ENCODE measurements around the gene BRD1.

Gene BRD1

DNA sequence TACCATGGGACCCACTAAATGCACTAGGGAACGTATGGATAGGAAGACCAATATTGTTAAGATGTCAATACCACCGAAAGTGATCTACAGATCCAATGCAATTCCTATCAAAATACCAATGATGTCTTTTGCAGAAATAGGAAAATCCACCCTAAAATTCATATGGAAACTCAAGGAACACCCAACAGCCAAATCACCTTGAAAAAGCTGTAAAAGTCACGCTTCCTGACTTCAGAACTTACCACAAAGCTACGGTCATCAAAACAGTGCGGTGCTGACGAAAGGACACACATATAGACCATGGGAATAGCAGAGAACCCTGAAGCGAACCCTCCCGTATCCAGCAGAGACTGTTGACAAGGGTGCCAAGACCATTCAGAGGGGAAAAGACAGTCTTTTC is 20.5 kb downstream of the BRD1 start:
- Mint-ChIP-seq H3K4me3 (peak overlapping the region; percentile 50), H3K4me1 (ENCODE audit: low read depth) (peaks cover 55% of the 10 kb centered on the region), H3K9me3 (no peaks in the 10 kb centered on the region), H3K27me3 (ENCODE audit: low read depth) (no peaks in the 10 kb centered on the region), H3K36me3 (ENCODE audit: low read depth) (peaks cover 31% of the 10 kb centered on the region), H3K27ac (peak overlapping the region; percentile 83)

GRCh38 chr22:49803737-49804375 is 23.8 kb downstream of the BRD1 start:
- Mint-ChIP-seq H3K27ac (no peak overlapping the region), H3K4me1 (ENCODE audit: low read depth) (peaks cover 40% of the 10 kb centered on the region), H3K36me3 (ENCODE audit: low read depth) (peaks cover 25% of the 10 kb centered on the region), H3K4me3 (no peak overlapping the region), H3K9me3 (no peaks in the 10 kb centered on the region), H3K27me3 (ENCODE audit: low read depth) (no peaks in the 10 kb centered on the region)

GRCh38 chr22:49803134-49803533 is 24.5 kb downstream of the BRD1 start:
- no peaks in the 10 kb centered on the region for H3K27me3 Mint-ChIP-seq (ENCODE audit: low read depth)
- no peak overlapping the region for H3K4me3 Mint-ChIP-seq
- peaks cover 36% of the 10 kb centered on the region for H3K4me1 Mint-ChIP-seq (ENCODE audit: low read depth)
- H3K9me3 Mint-ChIP-seq: no peaks in the 10 kb centered on the region
- H3K27ac Mint-ChIP-seq: no peak overlapping the region
- H3K36me3 Mint-ChIP-seq (ENCODE audit: low read depth): peaks cover 23% of the 10 kb centered on the region

GRCh38 chr22:49801391-49802060 is 26.1 kb downstream of the BRD1 start:
- H3K9me3 Mint-ChIP-seq: no peaks in the 10 kb centered on the region
- peaks cover 20% of the 10 kb centered on the region for H3K4me1 Mint-ChIP-seq (ENCODE audit: low read depth)
- H3K36me3 Mint-ChIP-seq (ENCODE audit: low read depth): peaks cover 29% of the 10 kb centered on the region
- no peak overlapping the region for H3K27ac Mint-ChIP-seq
- H3K27me3 Mint-ChIP-seq (ENCODE audit: low read depth): no peaks in the 10 kb centered on the region
- no peak overlapping the region for H3K4me3 Mint-ChIP-seq

DNA sequence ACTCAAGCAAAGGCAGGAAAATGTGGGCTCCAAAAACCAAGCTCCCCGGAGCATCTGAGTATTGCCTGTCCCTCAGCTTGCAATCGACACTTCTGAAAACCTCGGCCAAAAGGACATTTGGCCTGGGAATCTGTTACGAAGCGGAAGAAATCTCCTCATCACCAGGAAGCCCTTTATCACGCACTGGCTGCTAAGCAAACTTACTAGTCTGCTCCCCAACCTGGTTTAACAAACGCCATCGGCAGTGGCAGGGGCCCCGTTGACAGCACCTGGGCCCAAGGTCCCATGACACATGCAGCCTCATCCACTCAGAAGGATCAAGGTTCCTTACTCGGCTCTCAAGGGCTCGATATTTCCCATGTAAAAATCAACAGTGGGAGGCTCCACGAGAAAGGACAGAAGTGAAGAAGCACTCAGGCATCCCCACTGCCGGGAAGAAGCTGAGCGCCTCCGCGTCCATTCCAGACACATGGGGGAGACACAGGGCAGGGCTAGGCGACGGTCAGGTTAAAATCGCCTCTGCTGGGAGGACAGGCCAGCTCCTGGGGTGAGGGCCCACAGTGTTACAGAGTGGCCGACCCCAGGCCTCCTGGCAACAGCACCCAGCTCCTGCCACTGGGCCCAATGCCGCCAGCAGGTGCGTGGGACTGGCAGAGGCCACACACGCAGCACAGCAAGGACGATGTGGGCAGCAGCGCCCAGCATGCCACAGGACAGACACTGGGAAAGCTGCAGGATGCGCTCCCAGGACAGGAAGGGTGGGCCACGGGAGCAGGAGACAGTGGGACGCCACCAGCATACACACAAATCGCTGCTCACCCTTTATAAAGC is 27.1 kb downstream of the BRD1 start:
- Mint-ChIP-seq H3K36me3 (ENCODE audit: low read depth) (peaks cover 25% of the 10 kb centered on the region), H3K27me3 (ENCODE audit: low read depth) (no peaks in the 10 kb centered on the region), H3K4me1 (ENCODE audit: low read depth) (peaks cover 13% of the 10 kb centered on the region), H3K4me3 (no peak overlapping the region), H3K9me3 (no peaks in the 10 kb centered on the region), H3K27ac (no peak overlapping the region)

- Mint-ChIP-seq H3K4me3 (no peak overlapping the region), H3K36me3 (ENCODE audit: low read depth) (peaks cover 28% of the 10 kb centered on the region), H3K27ac (no peak overlapping the region), H3K9me3 (no peaks in the 10 kb centered on the region), H3K4me1 (ENCODE audit: low read depth) (peaks cover 10% of the 10 kb centered on the region), H3K27me3 (ENCODE audit: low read depth) (no peaks in the 10 kb centered on the region)
These were observed 28.1 kb downstream of the BRD1 start for GRCh38 chr22:49799431-49800075.

- H3K4me3 Mint-ChIP-seq: no peak overlapping the region
- no peak overlapping the region for H3K27ac Mint-ChIP-seq
- H3K36me3 Mint-ChIP-seq (ENCODE audit: low read depth): peaks cover 25% of the 10 kb centered on the region
- no peaks in the 10 kb centered on the region for H3K9me3 Mint-ChIP-seq
- no peaks in the 10 kb centered on the region for H3K27me3 Mint-ChIP-seq (ENCODE audit: low read depth)
- peaks cover 8% of the 10 kb centered on the region for H3K4me1 Mint-ChIP-seq (ENCODE audit: low read depth)
These were observed 29.1 kb downstream of the BRD1 start for GRCh38 chr22:49798486-49799151.

- Mint-ChIP-seq H3K36me3 (ENCODE audit: low read depth) (peaks cover 29% of the 10 kb centered on the region), H3K27ac (no peak overlapping the region), H3K4me3 (no peak overlapping the region), H3K4me1 (ENCODE audit: low read depth) (peaks cover 10% of the 10 kb centered on the region), H3K9me3 (no peaks in the 10 kb centered on the region), H3K27me3 (ENCODE audit: low read depth) (no peaks in the 10 kb centered on the region)
These were observed 30.0 kb downstream of the BRD1 start for GRCh38 chr22:49797706-49798105.

DNA sequence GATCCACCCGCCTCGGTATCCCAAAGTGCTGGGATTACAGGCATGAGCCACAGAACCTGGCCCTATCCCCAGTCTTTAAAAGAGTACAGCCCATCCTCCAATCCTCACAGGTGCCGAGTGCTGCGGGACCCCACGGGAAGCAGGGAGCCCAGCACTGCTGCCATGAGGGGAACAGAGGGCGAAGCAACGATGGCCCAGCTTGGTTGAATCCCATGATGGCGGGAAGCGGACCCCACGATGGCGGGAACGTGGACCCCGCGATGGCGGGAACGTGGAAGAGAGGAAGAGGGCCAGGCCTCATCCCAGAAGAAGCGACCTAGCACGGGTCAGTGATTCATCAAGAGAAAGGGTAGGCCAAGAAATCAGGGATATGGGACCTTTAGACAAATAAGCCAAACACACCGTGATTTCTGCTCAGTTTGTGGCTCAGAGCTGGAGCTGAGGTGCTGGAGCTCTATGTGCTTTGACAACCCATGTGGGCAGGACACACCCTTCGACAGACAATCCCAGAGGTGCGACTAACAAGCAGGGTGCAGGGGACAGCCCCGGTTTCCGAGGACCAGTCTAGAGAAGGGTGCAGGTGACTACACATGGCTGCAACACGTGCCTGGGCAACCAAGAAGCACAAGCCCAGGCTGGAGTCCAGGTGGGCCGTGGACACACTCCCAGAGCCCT is 30.9 kb downstream of the BRD1 start:
- H3K4me1 Mint-ChIP-seq (ENCODE audit: low read depth): peaks cover 13% of the 10 kb centered on the region
- H3K27ac Mint-ChIP-seq: no peak overlapping the region
- H3K4me3 Mint-ChIP-seq: no peak overlapping the region
- peaks cover 36% of the 10 kb centered on the region for H3K36me3 Mint-ChIP-seq (ENCODE audit: low read depth)
- no peaks in the 10 kb centered on the region for H3K27me3 Mint-ChIP-seq (ENCODE audit: low read depth)
- no peaks in the 10 kb centered on the region for H3K9me3 Mint-ChIP-seq

GRCh38 chr22:49795521-49795920 is 32.2 kb downstream of the BRD1 start:
- Mint-ChIP-seq H3K27ac (no peak overlapping the region), H3K4me3 (no peak overlapping the region), H3K4me1 (ENCODE audit: low read depth) (peaks cover 24% of the 10 kb centered on the region), H3K36me3 (ENCODE audit: low read depth) (peaks cover 39% of the 10 kb centered on the region), H3K27me3 (ENCODE audit: low read depth) (no peaks in the 10 kb centered on the region), H3K9me3 (no peaks in the 10 kb centered on the region)

DNA sequence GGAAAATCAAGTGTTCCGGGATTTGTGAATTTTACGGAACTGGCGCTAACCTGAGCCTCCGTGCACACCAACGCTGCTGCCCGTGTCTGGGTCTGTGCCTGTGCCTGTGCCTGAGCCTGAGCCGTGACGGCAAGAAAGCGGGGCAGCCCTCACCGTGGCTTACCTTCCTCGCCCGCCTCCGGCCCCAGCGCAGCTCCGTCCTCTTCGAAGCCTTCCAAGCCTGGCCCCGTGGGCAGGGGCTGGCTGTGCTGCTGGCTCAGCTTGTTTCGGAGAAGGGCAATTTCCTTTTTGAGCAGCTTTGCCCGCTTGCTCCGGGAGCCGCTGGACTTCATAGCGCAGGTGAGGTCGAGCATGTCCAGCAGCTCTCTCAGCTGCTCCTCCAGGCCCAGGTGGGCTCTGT is 33.8 kb downstream of the BRD1 start:
- H3K4me3 Mint-ChIP-seq: no peak overlapping the region
- H3K27me3 Mint-ChIP-seq (ENCODE audit: low read depth): no peaks in the 10 kb centered on the region
- H3K27ac Mint-ChIP-seq: no peak overlapping the region
- H3K4me1 Mint-ChIP-seq (ENCODE audit: low read depth): peaks cover 34% of the 10 kb centered on the region
- H3K36me3 Mint-ChIP-seq (ENCODE audit: low read depth): peaks cover 41% of the 10 kb centered on the region
- no peaks in the 10 kb centered on the region for H3K9me3 Mint-ChIP-seq

GRCh38 chr22:49793296-49793695 is 34.4 kb downstream of the BRD1 start:
- no peak overlapping the region for H3K4me3 Mint-ChIP-seq
- peaks cover 39% of the 10 kb centered on the region for H3K4me1 Mint-ChIP-seq (ENCODE audit: low read depth)
- peaks cover 41% of the 10 kb centered on the region for H3K36me3 Mint-ChIP-seq (ENCODE audit: low read depth)

DNA sequence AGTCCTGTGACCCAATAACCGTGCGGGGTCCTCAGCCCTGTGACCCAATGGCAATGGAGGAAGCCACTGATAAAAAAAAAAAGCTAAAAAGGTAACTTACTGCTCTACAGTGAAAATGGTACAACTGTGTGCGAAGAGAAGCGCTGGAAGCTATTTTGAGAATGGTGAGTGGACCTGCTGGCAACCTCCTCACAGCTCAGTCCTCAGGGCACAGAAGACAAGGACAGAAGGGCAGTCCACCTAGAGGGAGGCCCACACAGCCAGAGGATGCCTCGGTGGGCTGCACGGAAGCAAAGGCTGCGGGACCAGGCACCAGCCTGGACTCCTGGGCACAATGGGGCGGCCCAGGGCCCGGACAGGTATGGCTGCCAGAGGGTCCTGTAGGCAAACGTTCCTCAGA is 35.6 kb downstream of the BRD1 start:
- Mint-ChIP-seq H3K27me3 (ENCODE audit: low read depth) (no peaks in the 10 kb centered on the region), H3K27ac (no peak overlapping the region), H3K9me3 (no peaks in the 10 kb centered on the region), H3K36me3 (ENCODE audit: low read depth) (peaks cover 42% of the 10 kb centered on the region), H3K4me3 (no peak overlapping the region), H3K4me1 (ENCODE audit: low read depth) (peaks cover 47% of the 10 kb centered on the region)

More at GRCh38 chr22:49793296-49793695, 34.4 kb downstream of the BRD1 start:
- peak overlapping the region; percentile 37 for H3K27ac Mint-ChIP-seq
- H3K27me3 Mint-ChIP-seq (ENCODE audit: low read depth): no peaks in the 10 kb centered on the region
- no peaks in the 10 kb centered on the region for H3K9me3 Mint-ChIP-seq

DNA sequence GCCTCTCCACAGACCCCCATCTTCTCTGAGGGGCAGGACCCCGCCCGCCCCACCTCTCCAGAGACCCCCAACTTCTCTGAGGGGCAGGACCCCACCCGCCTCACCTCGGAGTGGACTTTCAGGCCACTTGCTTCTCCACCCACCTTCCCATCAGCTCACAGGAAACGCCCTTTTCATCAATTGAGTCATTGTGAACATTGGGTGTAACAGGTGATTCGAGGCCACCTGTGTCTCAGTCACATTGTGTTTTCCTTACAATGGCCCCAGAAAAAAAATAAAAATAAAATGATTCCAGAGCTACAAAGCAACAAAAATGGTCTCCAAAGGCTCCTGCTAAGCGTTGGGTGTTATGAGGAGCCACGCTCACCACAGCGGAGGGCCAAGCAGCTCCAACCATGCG is 36.0 kb downstream of the BRD1 start:
- H3K4me1 Mint-ChIP-seq (ENCODE audit: low read depth): peaks cover 47% of the 10 kb centered on the region
- no peaks in the 10 kb centered on the region for H3K9me3 Mint-ChIP-seq
- peak overlapping the region; percentile 41 for H3K4me3 Mint-ChIP-seq
- H3K27me3 Mint-ChIP-seq (ENCODE audit: low read depth): no peaks in the 10 kb centered on the region
- peaks cover 42% of the 10 kb centered on the region for H3K36me3 Mint-ChIP-seq (ENCODE audit: low read depth)
- peak overlapping the region; percentile 87 for H3K27ac Mint-ChIP-seq
